ENCODE results near the gene BSDC1.

DNA sequence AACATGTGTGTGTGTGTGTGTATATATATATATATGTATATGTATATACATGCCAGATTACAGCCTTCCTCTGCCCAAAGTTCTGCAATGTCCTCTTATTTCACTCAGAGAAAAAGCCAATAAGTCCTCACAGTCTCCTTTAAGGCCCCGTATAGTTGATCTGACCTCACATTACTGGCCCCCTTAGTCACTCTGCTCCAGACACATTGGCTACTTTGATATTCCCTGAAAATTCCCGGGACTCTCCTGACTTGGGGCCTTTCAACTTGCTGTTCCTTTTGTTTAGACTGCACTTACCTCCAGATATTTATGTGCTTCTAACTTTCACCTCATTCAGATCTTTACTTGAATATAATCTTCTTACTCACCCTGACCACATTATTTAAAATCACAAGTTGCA lies 4.2 kb upstream of the BSDC1 start:
- TF ChIP-seq, protein P1, sequence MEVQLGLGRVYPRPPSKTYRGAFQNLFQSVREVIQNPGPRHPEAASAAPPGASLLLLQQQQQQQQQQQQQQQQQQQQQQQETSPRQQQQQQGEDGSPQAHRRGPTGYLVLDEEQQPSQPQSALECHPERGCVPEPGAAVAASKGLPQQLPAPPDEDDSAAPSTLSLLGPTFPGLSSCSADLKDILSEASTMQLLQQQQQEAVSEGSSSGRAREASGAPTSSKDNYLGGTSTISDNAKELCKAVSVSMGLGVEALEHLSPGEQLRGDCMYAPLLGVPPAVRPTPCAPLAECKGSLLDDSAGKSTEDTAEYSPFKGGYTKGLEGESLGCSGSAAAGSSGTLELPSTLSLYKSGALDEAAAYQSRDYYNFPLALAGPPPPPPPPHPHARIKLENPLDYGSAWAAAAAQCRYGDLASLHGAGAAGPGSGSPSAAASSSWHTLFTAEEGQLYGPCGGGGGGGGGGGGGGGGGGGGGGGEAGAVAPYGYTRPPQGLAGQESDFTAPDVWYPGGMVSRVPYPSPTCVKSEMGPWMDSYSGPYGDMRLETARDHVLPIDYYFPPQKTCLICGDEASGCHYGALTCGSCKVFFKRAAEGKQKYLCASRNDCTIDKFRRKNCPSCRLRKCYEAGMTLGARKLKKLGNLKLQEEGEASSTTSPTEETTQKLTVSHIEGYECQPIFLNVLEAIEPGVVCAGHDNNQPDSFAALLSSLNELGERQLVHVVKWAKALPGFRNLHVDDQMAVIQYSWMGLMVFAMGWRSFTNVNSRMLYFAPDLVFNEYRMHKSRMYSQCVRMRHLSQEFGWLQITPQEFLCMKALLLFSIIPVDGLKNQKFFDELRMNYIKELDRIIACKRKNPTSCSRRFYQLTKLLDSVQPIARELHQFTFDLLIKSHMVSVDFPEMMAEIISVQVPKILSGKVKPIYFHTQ (CRISPR knock-in tag; IDR thresholded peaks at IDR 0.05): no peak
- TF ChIP-seq, protein P2, sequence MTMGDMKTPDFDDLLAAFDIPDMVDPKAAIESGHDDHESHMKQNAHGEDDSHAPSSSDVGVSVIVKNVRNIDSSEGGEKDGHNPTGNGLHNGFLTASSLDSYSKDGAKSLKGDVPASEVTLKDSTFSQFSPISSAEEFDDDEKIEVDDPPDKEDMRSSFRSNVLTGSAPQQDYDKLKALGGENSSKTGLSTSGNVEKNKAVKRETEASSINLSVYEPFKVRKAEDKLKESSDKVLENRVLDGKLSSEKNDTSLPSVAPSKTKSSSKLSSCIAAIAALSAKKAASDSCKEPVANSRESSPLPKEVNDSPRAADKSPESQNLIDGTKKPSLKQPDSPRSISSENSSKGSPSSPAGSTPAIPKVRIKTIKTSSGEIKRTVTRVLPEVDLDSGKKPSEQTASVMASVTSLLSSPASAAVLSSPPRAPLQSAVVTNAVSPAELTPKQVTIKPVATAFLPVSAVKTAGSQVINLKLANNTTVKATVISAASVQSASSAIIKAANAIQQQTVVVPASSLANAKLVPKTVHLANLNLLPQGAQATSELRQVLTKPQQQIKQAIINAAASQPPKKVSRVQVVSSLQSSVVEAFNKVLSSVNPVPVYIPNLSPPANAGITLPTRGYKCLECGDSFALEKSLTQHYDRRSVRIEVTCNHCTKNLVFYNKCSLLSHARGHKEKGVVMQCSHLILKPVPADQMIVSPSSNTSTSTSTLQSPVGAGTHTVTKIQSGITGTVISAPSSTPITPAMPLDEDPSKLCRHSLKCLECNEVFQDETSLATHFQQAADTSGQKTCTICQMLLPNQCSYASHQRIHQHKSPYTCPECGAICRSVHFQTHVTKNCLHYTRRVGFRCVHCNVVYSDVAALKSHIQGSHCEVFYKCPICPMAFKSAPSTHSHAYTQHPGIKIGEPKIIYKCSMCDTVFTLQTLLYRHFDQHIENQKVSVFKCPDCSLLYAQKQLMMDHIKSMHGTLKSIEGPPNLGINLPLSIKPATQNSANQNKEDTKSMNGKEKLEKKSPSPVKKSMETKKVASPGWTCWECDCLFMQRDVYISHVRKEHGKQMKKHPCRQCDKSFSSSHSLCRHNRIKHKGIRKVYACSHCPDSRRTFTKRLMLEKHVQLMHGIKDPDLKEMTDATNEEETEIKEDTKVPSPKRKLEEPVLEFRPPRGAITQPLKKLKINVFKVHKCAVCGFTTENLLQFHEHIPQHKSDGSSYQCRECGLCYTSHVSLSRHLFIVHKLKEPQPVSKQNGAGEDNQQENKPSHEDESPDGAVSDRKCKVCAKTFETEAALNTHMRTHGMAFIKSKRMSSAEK (CRISPR knock-in tag; IDR thresholded peaks at IDR 0.05; ENCODE audit: borderline replicate concordance): no peak
- TF ChIP-seq ESRRA (CRISPR knock-in tag; IDR thresholded peaks at IDR 0.05; ENCODE audit: borderline replicate concordance) (no peak), ZNF138 (CRISPR knock-in tag; conservative IDR thresholded peaks at IDR 0.05) (no peak), NR2C2 (CRISPR knock-in tag; IDR thresholded peaks at IDR 0.05) (no peak), ZNF317 (CRISPR knock-in tag; IDR thresholded peaks at IDR 0.05; ENCODE audit: borderline replicate concordance, low read depth) (no peak)
- TF ChIP-seq, protein P3, sequence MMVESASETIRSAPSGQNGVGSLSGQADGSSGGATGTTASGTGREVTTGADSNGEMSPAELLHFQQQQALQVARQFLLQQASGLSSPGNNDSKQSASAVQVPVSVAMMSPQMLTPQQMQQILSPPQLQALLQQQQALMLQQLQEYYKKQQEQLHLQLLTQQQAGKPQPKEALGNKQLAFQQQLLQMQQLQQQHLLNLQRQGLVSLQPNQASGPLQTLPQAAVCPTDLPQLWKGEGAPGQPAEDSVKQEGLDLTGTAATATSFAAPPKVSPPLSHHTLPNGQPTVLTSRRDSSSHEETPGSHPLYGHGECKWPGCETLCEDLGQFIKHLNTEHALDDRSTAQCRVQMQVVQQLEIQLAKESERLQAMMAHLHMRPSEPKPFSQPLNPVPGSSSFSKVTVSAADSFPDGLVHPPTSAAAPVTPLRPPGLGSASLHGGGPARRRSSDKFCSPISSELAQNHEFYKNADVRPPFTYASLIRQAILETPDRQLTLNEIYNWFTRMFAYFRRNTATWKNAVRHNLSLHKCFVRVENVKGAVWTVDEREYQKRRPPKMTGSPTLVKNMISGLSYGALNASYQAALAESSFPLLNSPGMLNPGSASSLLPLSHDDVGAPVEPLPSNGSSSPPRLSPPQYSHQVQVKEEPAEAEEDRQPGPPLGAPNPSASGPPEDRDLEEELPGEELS (CRISPR knock-in tag; IDR thresholded peaks at IDR 0.05): no peak
- TF ChIP-seq, protein P4, sequence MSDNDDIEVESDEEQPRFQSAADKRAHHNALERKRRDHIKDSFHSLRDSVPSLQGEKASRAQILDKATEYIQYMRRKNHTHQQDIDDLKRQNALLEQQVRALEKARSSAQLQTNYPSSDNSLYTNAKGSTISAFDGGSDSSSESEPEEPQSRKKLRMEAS (CRISPR knock-in tag; IDR thresholded peaks at IDR 0.05): no peak
- TF ChIP-seq, protein P5, sequence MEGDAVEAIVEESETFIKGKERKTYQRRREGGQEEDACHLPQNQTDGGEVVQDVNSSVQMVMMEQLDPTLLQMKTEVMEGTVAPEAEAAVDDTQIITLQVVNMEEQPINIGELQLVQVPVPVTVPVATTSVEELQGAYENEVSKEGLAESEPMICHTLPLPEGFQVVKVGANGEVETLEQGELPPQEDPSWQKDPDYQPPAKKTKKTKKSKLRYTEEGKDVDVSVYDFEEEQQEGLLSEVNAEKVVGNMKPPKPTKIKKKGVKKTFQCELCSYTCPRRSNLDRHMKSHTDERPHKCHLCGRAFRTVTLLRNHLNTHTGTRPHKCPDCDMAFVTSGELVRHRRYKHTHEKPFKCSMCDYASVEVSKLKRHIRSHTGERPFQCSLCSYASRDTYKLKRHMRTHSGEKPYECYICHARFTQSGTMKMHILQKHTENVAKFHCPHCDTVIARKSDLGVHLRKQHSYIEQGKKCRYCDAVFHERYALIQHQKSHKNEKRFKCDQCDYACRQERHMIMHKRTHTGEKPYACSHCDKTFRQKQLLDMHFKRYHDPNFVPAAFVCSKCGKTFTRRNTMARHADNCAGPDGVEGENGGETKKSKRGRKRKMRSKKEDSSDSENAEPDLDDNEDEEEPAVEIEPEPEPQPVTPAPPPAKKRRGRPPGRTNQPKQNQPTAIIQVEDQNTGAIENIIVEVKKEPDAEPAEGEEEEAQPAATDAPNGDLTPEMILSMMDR (IDR thresholded peaks at IDR 0.05): no peak
